HepG2 (cell line): Measurements from ENCODE around the gene UTP11. TPM values are rescaled to one million over a fixed set of nuclear protein-coding genes. Genes with fewer than 3 reads are reported as not detected.

Source experiments
- ATAC-seq: fragments of 200-7000 bp; cut with Tn5 transposase; 3 replicates; pipeline ENCODE4 v1.9.1; 2020; ENCODE audit warnings: mild to moderate bottlenecking, moderate library complexity
- BruUV-seq: library from RNA; stranded (reverse); fragments of 400-500 nt; replicated peaks from 2 replicates; lab custom pipeline; 2021; lab: Mats Ljungman, UMichigan
- CTCF ChIA-PET: fragments of 300-600 bp; formaldehyde crosslinking; extraction: SDS; loops from one replicate; lab custom pipeline; 2021; ENCODE audit warnings: low total read pairs, inconsistent platforms, low intra/inter-chr PET ratio; lab: Yijun Ruan, JAX
- POLR2A ChIA-PET: fragments of 350-600 bp; sonication (Branson Sonifier 250); formaldehyde crosslinking; loops from one replicate; lab custom pipeline; 2020; ENCODE audit warnings: antibody characterized with exemption, inconsistent platforms; lab: Yijun Ruan, JAX
- DNase-seq: peaks from one replicate; pipeline ENCODE4 v3.0.0-alpha.2; 2015; ENCODE audit warnings: low spot score
- FAIRE-seq: peaks from 3 replicates; lab custom pipeline; 2011; peaks lifted over from hg19 to GRCh38; lab: Jason Lieb, UNC
- H2AFZ ChIP-seq: one replicate; pipeline ENCODE4 v1.6.1; 2011; ENCODE audit warnings: low read length, inconsistent platforms
- H3K27ac ChIP-seq: fragments of 300-600 bp; 3 replicates; pipeline ENCODE4 v1.8.0; 2011; ENCODE audit warnings: mixed run types, mild to moderate bottlenecking, mixed read lengths, low read length, inconsistent platforms; ENCODE audit not compliant: insufficient read depth; ENCODE audit errors: extremely low read length
- H3K27me3 ChIP-seq, 2 experiments: fragments of 200-600 bp in 1 of 2; 2 replicates in 1 of 2; 3 replicates in 1 of 2; pipeline versions ENCODE4 v1.6.0 to v1.8.0; 2011; ENCODE audit warnings: low read length in 2 of 2, mild to moderate bottlenecking in 2 of 2, moderate library complexity in 2 of 2, inconsistent platforms in 1 of 2; ENCODE audit not compliant: insufficient read depth in 2 of 2, control insufficient read depth in 1 of 2
- H3K36me3 ChIP-seq, 2 experiments: fragments of 200-600 bp in 1 of 2; replicated peaks in 1 of 2; 2 replicates in 1 of 2; 3 replicates in 1 of 2; pipeline versions ENCODE4 v1.5.1 to v1.8.0; 2011; ENCODE audit warnings: low read length in 2 of 2, inconsistent platforms in 1 of 2; ENCODE audit not compliant: insufficient read depth in 2 of 2, control insufficient read depth in 1 of 2
- H3K4me1 ChIP-seq: 2 replicates; pipeline ENCODE4 v1.5.1; 2012; ENCODE audit warnings: low read length, inconsistent platforms; ENCODE audit not compliant: insufficient read depth
- H3K4me2 ChIP-seq: 2 replicates; pipeline ENCODE4 v1.6.0; 2011; ENCODE audit warnings: low read depth, low read length, inconsistent platforms
- H3K4me3 ChIP-seq, 3 experiments: fragments of 200-600 bp in 1 of 3; sonication (generic), shearing (Covaris generic) in 1 of 3; replicated peaks in 1 of 3; 2 replicates each; pipeline ENCODE4 v1.5.1; 2011 to 2016; ENCODE audit warnings: low read length in 3 of 3, inconsistent platforms in 2 of 3, low read depth in 2 of 3, mild to moderate bottlenecking in 2 of 3, control low read depth in 1 of 3, mixed read lengths in 1 of 3; ENCODE audit not compliant: insufficient read depth in 1 of 3
- H3K79me2 ChIP-seq: one replicate; pipeline ENCODE4 v1.6.1; 2011; ENCODE audit warnings: low read length, inconsistent platforms; ENCODE audit not compliant: insufficient read depth
- H3K9ac ChIP-seq: 2 replicates; pipeline ENCODE4 v1.6.0; 2011; ENCODE audit warnings: mild to moderate bottlenecking, low read depth, low read length, inconsistent platforms; ENCODE audit not compliant: insufficient read depth
- H3K9me3 ChIP-seq: 2 replicates; pipeline ENCODE4 v1.5.1; 2012; ENCODE audit warnings: mild to moderate bottlenecking, low read length
- H4K20me1 ChIP-seq: 2 replicates; pipeline ENCODE4 v1.6.0; 2011; ENCODE audit warnings: inconsistent platforms, mild to moderate bottlenecking, low read length, moderate library complexity; ENCODE audit not compliant: insufficient read depth
- AGO2 ChIP-seq: fragments of 200-400 bp; formaldehyde crosslinking; optimal IDR thresholded peaks from 2 replicates; pipeline ENCODE3; 2017; ENCODE audit warnings: mild to moderate bottlenecking, low read depth, low read length, moderate library complexity
- RBFOX2 ChIP-seq: fragments of 200-400 bp; formaldehyde crosslinking; IDR thresholded peaks from 2 replicates; pipeline ENCODE4 v1.6.1; 2017; ENCODE audit warnings: low read depth, mild to moderate bottlenecking, low read length
- SP1 ChIP-seq, 2 experiments: fragments of 450-650 bp in 1 of 2; sonication (generic) in 1 of 2; formaldehyde crosslinking in 1 of 2; IDR thresholded peaks; 2 replicates each; pipeline versions ENCODE4 v1.4.0 to v1.6.1; 2016 to 2020; ENCODE audit warnings: missing genetic modification reagents in 1 of 2
- TP53 ChIP-seq: sonication (generic); formaldehyde crosslinking; conservative IDR thresholded peaks from 2 replicates; pipeline ENCODE4 v1.4.0; 2020; ENCODE audit warnings: missing genetic modification reagents
- ZNF550 ChIP-seq: sonication (generic); formaldehyde crosslinking; IDR thresholded peaks from 2 replicates; pipeline ENCODE4 v1.4.0; 2020; ENCODE audit warnings: mild to moderate bottlenecking, missing genetic modification reagents, borderline replicate concordance
- ZNF557 ChIP-seq: sonication (generic); formaldehyde crosslinking; IDR thresholded peaks from 2 replicates; pipeline ENCODE4 v1.4.0; 2020; ENCODE audit warnings: missing genetic modification reagents
- WGBS: methylation state at CpG from one replicate; pipeline ENCODE4 v1.1.6; 2017; ENCODE audit warnings: low lambda C conversion rate; 5-methylcytosine and 5-hydroxymethylcytosine counted together
- in situ Hi-C: cut with HindIII; loops from 2 replicates; pipeline ENCODE4 v1.10.0; 2017; ENCODE audit warnings: low pct_unique_long_range_greater_than_20kb; ENCODE audit not compliant: extremely low pct_ligation_motif_present
- intact Hi-C: fragments of 100-400 bp; cut with micrococcal nuclease; formaldehyde crosslinking; loops from one replicate; pipeline ENCODE4 v1.10.0; 2022; ENCODE audit not compliant: unreplicated experiment
- polyA plus RNA-seq, 8 experiments: library from polyadenylated mRNA; depleted of rRNA in 3 of 8; stranded (reverse) in 7 of 8; unstranded in 1 of 8; fragments of >200 nt; fragmentation: Illumina TruSeq in 4 of 8; extraction: Trizol in 4 of 8; gene quantifications; 2 replicates each; pipeline versions ENCODE4 v1.2.1 to v1.2.3, GENCODE V29; 2011 to 2016; ENCODE audit warnings: low read depth in 4 of 8, missing spikeins in 1 of 8, mixed read lengths in 1 of 8; ENCODE audit not compliant: insufficient read depth in 1 of 8
- total RNA-seq, 5 experiments: library from RNA; depleted of rRNA; stranded (reverse); fragments of >200 nt; fragmentation: Illumina TruSeq; extraction: Trizol; gene quantifications; 2 replicates each; pipeline ENCODE4 v1.2.3, GENCODE V29; 2016; ENCODE audit warnings: low read depth in 1 of 5
- TF ChIP-seq, protein P1 (sequence below): sonication (generic); formaldehyde crosslinking; IDR thresholded peaks from 2 replicates; pipeline ENCODE4 v1.9.0; 2021; ENCODE audit warnings: mild to moderate bottlenecking, missing genetic modification reagents
- TF ChIP-seq, protein P2 (sequence below): sonication (generic); formaldehyde crosslinking; conservative IDR thresholded peaks from 2 replicates; pipeline ENCODE4 v1.8.0; 2022; ENCODE audit warnings: low read depth, missing genetic modification reagents

UTP11 gene
- total and polyA plus RNA-seq, 2 of the 13 experiments (the other 11 are each of a cell fraction or from before 2014, with no cell fraction given) = 13.5 to 44.8 TPM

DNA sequence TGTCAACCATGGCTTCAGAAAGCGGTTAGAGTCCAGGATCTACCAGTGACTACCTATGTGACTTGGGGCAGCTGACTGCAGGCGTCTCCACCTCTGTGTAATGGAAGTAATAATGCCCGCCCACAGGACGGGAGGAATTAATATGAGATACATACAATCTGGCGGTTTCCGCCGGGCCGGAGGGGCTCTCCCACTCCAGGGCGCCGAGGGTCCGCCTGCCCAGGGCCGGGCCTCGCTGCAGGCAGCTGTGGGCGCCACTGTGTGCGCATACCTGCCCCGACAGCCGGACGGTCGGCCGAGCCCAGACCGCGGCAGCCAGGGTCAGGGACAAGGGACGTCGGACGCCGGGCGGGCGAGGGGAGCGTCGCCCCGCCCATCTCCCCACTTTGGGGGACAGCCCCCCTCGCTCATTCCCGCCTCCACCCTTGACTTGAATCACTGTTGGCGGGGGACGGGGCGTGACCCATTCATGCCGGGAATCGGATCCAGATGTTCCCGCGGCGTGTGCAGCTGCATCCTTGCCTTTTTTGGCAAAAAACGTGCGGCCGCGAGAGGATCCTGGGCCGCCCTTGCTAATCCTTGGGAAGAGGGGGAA lies 16.7 kb upstream of the UTP11 start:
- 98% methylated on average over 28 of the region's 46 CpGs for WGBS
- no peaks in the 10 kb centered on the region for H3K27me3 ChIP-seq
- TF ChIP-seq RBFOX2 = peak; percentile 72
- TF ChIP-seq ZNF557 (CRISPR knock-in tag) = no peak
- TF ChIP-seq AGO2 = peak; percentile 66
- intact Hi-C loops = no loop called here
- H3K9me3 ChIP-seq = no peaks in the 10 kb centered on the region
- DNase-seq (no peak), ATAC-seq (no peak), FAIRE-seq (no peak)
- POLR2A ChIA-PET = no interaction called here
- H3K9ac ChIP-seq = no peak overlapping the region
- H4K20me1 ChIP-seq = no peaks in the 10 kb centered on the region
- in situ Hi-C loops = no loop called here
- no TSS peak for BruUV-seq
- H3K79me2 ChIP-seq = peaks cover 2% of the 10 kb centered on the region
- no peak overlapping the region for H2AFZ ChIP-seq
- CTCF ChIA-PET = no interaction called here
- H3K4me3 ChIP-seq = no peak overlapping the region
- peaks cover 26% of the 10 kb centered on the region for H3K4me1 ChIP-seq
- no peak overlapping the region for H3K4me2 ChIP-seq
- no peak overlapping the region for H3K27ac ChIP-seq
- H3K36me3 ChIP-seq = peaks cover 8 to 15% of the 10 kb centered on the region in 2 experiments

DNA sequence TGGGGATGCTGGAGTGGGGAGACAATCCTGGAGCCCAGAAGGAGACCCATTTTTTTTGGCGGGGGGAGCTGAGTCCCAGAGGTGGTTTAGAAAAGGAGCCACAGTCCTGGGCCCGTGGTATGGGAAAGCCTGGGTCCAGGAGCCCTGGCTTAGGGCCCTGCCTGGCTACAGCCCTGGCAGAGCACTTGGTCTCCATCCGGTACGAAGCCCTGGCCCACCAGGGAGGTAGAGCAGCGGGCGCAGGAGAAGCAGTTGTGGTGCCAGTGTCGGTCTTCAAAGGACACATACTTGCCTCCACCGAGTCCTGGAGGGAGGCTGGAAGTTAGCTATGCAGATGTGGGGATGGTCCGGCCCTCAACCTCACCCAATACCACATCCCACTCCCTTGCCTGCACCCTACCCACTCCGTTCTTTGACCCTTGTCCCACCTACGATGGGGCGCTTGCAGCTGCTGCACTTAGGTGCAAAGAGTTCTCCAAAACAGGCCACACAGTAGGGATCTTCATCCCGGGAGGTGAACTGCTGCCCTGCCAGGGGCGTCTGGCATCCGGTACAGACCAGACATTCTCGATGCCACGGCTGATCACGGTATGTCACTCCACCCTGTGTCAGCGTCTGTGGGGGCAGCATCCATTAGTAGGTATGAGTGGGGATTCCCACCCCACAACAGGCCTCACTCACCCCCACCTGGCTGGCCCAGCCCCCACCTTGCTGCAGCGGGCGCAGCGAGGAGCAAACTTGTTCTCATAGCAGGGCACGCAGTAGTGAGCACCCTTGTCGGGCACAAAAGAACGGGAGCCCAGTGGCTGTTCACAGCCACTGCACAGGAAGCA lies 15.1 kb upstream of the UTP11 start:
- H3K4me2 ChIP-seq = no peak overlapping the region
- H3K36me3 ChIP-seq = peaks cover 8 to 15% of the 10 kb centered on the region in 2 experiments
- in situ Hi-C loops (no loop called here), intact Hi-C loops (no loop called here)
- H3K4me1 ChIP-seq = peaks cover 35% of the 10 kb centered on the region
- no peaks in the 10 kb centered on the region for H3K9me3 ChIP-seq
- 93% methylated on average over 19 of the region's 25 CpGs for WGBS
- FAIRE-seq (no peak), DNase-seq (no peak), ATAC-seq (no peak)
- H2AFZ ChIP-seq = no peak overlapping the region
- no peaks in the 10 kb centered on the region for H4K20me1 ChIP-seq
- no peaks in the 10 kb centered on the region for H3K27me3 ChIP-seq
- no peak overlapping the region for H3K9ac ChIP-seq
- H3K27ac ChIP-seq = no peak overlapping the region
- H3K79me2 ChIP-seq = peaks cover 2% of the 10 kb centered on the region
- ChIA-PET POLR2A (no interaction called here), CTCF (no interaction called here)
- no peak overlapping the region for H3K4me3 ChIP-seq
- BruUV-seq = no TSS peak
- TF ChIP-seq, protein P1, sequence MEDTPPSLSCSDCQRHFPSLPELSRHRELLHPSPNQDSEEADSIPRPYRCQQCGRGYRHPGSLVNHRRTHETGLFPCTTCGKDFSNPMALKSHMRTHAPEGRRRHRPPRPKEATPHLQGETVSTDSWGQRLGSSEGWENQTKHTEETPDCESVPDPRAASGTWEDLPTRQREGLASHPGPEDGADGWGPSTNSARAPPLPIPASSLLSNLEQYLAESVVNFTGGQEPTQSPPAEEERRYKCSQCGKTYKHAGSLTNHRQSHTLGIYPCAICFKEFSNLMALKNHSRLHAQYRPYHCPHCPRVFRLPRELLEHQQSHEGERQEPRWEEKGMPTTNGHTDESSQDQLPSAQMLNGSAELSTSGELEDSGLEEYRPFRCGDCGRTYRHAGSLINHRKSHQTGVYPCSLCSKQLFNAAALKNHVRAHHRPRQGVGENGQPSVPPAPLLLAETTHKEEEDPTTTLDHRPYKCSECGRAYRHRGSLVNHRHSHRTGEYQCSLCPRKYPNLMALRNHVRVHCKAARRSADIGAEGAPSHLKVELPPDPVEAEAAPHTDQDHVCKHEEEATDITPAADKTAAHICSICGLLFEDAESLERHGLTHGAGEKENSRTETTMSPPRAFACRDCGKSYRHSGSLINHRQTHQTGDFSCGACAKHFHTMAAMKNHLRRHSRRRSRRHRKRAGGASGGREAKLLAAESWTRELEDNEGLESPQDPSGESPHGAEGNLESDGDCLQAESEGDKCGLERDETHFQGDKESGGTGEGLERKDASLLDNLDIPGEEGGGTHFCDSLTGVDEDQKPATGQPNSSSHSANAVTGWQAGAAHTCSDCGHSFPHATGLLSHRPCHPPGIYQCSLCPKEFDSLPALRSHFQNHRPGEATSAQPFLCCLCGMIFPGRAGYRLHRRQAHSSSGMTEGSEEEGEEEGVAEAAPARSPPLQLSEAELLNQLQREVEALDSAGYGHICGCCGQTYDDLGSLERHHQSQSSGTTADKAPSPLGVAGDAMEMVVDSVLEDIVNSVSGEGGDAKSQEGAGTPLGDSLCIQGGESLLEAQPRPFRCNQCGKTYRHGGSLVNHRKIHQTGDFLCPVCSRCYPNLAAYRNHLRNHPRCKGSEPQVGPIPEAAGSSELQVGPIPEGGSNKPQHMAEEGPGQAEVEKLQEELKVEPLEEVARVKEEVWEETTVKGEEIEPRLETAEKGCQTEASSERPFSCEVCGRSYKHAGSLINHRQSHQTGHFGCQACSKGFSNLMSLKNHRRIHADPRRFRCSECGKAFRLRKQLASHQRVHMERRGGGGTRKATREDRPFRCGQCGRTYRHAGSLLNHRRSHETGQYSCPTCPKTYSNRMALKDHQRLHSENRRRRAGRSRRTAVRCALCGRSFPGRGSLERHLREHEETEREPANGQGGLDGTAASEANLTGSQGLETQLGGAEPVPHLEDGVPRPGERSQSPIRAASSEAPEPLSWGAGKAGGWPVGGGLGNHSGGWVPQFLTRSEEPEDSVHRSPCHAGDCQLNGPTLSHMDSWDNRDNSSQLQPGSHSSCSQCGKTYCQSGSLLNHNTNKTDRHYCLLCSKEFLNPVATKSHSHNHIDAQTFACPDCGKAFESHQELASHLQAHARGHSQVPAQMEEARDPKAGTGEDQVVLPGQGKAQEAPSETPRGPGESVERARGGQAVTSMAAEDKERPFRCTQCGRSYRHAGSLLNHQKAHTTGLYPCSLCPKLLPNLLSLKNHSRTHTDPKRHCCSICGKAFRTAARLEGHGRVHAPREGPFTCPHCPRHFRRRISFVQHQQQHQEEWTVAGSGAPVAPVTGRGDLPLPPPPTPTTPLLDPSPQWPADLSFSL (CRISPR knock-in tag) = no peak
- TF ChIP-seq SP1 (IDR thresholded peaks at IDR 0.05) = no peak
- no peak for TF ChIP-seq SP1 (CRISPR knock-in tag; IDR thresholded peaks at IDR 0.05)
- no peak for TF ChIP-seq ZNF550
- TF ChIP-seq TP53 (CRISPR knock-in tag) = no peak
- TF ChIP-seq, protein P2, sequence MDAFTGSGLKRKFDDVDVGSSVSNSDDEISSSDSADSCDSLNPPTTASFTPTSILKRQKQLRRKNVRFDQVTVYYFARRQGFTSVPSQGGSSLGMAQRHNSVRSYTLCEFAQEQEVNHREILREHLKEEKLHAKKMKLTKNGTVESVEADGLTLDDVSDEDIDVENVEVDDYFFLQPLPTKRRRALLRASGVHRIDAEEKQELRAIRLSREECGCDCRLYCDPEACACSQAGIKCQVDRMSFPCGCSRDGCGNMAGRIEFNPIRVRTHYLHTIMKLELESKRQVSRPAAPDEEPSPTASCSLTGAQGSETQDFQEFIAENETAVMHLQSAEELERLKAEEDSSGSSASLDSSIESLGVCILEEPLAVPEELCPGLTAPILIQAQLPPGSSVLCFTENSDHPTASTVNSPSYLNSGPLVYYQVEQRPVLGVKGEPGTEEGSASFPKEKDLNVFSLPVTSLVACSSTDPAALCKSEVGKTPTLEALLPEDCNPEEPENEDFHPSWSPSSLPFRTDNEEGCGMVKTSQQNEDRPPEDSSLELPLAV = no peak
